ENCODE data around the gene CAPSL.
"Not testable (repeated sequence)": the region's sequence is repeated elsewhere in the genome, so short reads cannot be mapped to it uniquely, and the experiment has no call there.

DNA sequence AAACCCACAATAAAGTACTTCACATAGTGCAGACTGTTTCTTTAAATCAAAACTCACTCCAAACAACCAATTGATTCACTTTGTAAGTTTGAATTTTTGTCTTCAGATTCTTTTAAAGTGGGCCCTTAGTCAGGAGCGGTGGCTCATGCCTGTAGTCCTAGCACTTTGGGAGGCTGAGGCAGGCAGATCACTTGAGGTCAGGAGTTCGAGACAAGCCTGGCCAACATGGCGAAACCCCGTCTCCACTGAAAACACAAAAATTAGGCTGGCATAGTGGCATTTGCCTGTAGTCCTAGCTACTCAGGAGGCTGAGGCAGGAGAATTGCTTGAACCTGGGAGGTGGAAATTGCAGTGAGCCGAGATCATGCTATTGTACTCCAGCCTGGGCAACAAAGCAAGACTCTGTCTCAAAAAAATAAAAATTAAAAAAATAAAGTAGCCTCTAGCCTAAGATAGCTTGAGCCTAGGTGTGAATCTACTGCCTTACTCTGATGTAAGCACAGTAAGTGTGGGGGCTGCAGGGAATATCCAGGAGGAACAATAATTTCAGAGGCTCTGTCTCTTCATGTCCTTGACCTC is 82.1 kb downstream of the CAPSL start:
- TF ChIP-seq, protein P1, sequence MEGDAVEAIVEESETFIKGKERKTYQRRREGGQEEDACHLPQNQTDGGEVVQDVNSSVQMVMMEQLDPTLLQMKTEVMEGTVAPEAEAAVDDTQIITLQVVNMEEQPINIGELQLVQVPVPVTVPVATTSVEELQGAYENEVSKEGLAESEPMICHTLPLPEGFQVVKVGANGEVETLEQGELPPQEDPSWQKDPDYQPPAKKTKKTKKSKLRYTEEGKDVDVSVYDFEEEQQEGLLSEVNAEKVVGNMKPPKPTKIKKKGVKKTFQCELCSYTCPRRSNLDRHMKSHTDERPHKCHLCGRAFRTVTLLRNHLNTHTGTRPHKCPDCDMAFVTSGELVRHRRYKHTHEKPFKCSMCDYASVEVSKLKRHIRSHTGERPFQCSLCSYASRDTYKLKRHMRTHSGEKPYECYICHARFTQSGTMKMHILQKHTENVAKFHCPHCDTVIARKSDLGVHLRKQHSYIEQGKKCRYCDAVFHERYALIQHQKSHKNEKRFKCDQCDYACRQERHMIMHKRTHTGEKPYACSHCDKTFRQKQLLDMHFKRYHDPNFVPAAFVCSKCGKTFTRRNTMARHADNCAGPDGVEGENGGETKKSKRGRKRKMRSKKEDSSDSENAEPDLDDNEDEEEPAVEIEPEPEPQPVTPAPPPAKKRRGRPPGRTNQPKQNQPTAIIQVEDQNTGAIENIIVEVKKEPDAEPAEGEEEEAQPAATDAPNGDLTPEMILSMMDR (conservative IDR thresholded peaks at IDR 0.05; ENCODE audit: low read depth, low read length): not testable (repeated sequence)
- not testable (repeated sequence) for TF ChIP-seq EZH2 (IDR thresholded peaks at IDR 0.05; ENCODE audit: borderline replicate concordance, low read depth, low read length, poor library complexity, severe bottlenecking)

Data from A673 (cell line).